ENCODE data around the gene ATXN3.

ATXN3 gene

GRCh38 chr14:92109490-92109889 is 3.1 kb upstream of the ATXN3 start:
- ChIA-PET CTCF (no interaction called here), POLR2A (ENCODE audit: low non-redundant PET) (no interaction called here)
- DNase-seq (ENCODE audit: low spot score): no peak
- no peak overlapping the region for H3K27ac ChIP-seq
- TF ChIP-seq CTCF (conservative IDR thresholded peaks at IDR 0.05; ENCODE audit: low read depth): no peak

- H3K27ac ChIP-seq: no peak overlapping the region
- no peak for TF ChIP-seq CTCF (conservative IDR thresholded peaks at IDR 0.05; ENCODE audit: low read depth)
- POLR2A ChIA-PET (ENCODE audit: low non-redundant PET): no interaction called here
- CTCF ChIA-PET: no interaction called here
- DNase-seq (ENCODE audit: low spot score): no peak
Observed at GRCh38 chr14:92108345-92109254, 2.2 kb upstream of the ATXN3 start.

- TF ChIP-seq CTCF (conservative IDR thresholded peaks at IDR 0.05; ENCODE audit: low read depth): no peak
- peak; percentile 30 for DNase-seq (ENCODE audit: low spot score)
- H3K27ac ChIP-seq: peak overlapping the region; percentile 91
- CTCF ChIA-PET: interaction anchor here (0.9 to 2.5 kb wide), 3 partner anchors 11 to 29 kb away, joined by 5 to 18 read pairs (median 7); partner anchors contain the start of genes CPSF2 and NDUFB1
- POLR2A ChIA-PET (ENCODE audit: low non-redundant PET): no interaction called here
Observed at GRCh38 chr14:92105893-92106142, 564 bp downstream of the ATXN3 start.

GRCh38 chr14:92105073-92105892 is 1.1 kb downstream of the ATXN3 start:
- TF ChIP-seq CTCF (conservative IDR thresholded peaks at IDR 0.05; ENCODE audit: low read depth): no peak
- DNase-seq (ENCODE audit: low spot score): no peak
- peak overlapping the region; percentile 91 for H3K27ac ChIP-seq
- POLR2A ChIA-PET (ENCODE audit: low non-redundant PET): no interaction called here
- CTCF ChIA-PET: interaction anchor here (0.6 to 2.5 kb wide), 4 partner anchors 17 to 1114 kb away, joined by 3 to 18 read pairs (median 5); partner anchors contain the start of genes CPSF2 and NDUFB1

- ChIA-PET POLR2A (ENCODE audit: low non-redundant PET) (no interaction called here), CTCF (no interaction called here)
- H3K27ac ChIP-seq: no peak overlapping the region
- no peak for DNase-seq (ENCODE audit: low spot score)
- TF ChIP-seq CTCF (conservative IDR thresholded peaks at IDR 0.05; ENCODE audit: low read depth): no peak
Observed at GRCh38 chr14:92103363-92103989, 2.9 kb downstream of the ATXN3 start.

GRCh38 chr14:92099802-92100201 is 6.6 kb downstream of the ATXN3 start:
- TF ChIP-seq CTCF (conservative IDR thresholded peaks at IDR 0.05; ENCODE audit: low read depth): no peak
- no peak overlapping the region for H3K27ac ChIP-seq
- DNase-seq (ENCODE audit: low spot score): no peak
- POLR2A ChIA-PET (ENCODE audit: low non-redundant PET): no interaction called here
- CTCF ChIA-PET: interaction anchor here (0.6 kb wide), 1 partner anchor 1587 kb away, joined by 3 read pairs; no protein-coding TSS in a partner anchor

All from RWPE1 (cell line).